Measurements from ENCODE around the gene SLC18A3. TPM values are rescaled to one million over a fixed set of nuclear protein-coding genes. Genes with fewer than 3 reads are reported as not detected.

Gene SLC18A3
- total RNA-seq, 1 experiment from 2014 or later, result not detected

- H3K27me3 Mint-ChIP-seq (ENCODE audit: low read depth), result peaks cover 99% of the 10 kb centered on the region
Measured at GRCh38 chr10:49614242-49615198, 4.4 kb downstream of the SLC18A3 start.

More at GRCh38 chr10:49614242-49615198, 4.4 kb downstream of the SLC18A3 start:
- Mint-ChIP-seq H3K9me3 (peaks cover 0 to 7% of the 10 kb centered on the region in 2 experiments; a peak in 3 of 5 replicates), H3K4me3 (peak overlapping the region; percentile 25 to 75), H3K27ac (no peak overlapping the region), H3K36me3 (ENCODE audit: insufficient read depth in 1 of 3, low read depth in 3 of 3) (no peaks in the 10 kb centered on the region; a peak in 1 of 7 replicates), H3K4me1 (peaks cover 22 to 42% of the 10 kb centered on the region in 2 experiments)
- no peaks in the 10 kb centered on the region for H3K79me1 ChIP-seq (ENCODE audit: insufficient read depth, low read depth, low read length, poor library complexity, severe bottlenecking)
- H2BK120ac ChIP-seq (ENCODE audit: low read depth, low read length, poor library complexity, severe bottlenecking), result no peak overlapping the region
- no peak overlapping the region for H3K27ac ChIP-seq (ENCODE audit: insufficient read length, low read depth, low read length)
- no peaks in the 10 kb centered on the region for H4K20me1 ChIP-seq (ENCODE audit: control insufficient read depth, insufficient read depth, insufficient read length)
- H3K27me3 ChIP-seq (ENCODE audit: insufficient read depth, low read length), result peaks cover 66% of the 10 kb centered on the region
- peak; percentile 32 for DNase-seq
- no peak overlapping the region for H3K14ac ChIP-seq (ENCODE audit: insufficient read depth, low read length)
- H2BK12ac ChIP-seq (ENCODE audit: insufficient read length, low read depth, low read length), result no peak overlapping the region
- no peaks in the 10 kb centered on the region for H3K9me3 ChIP-seq (ENCODE audit: control insufficient read depth, low read depth, low read length)
- H2BK5ac ChIP-seq (ENCODE audit: insufficient read length, low read length), result no peak overlapping the region
- H3K18ac ChIP-seq (ENCODE audit: insufficient read length, low read depth, low read length), result no peak overlapping the region
- H3K4ac ChIP-seq (ENCODE audit: low read depth, low read length), result no peak overlapping the region
- peak overlapping the region; percentile 36 for H3K4me2 ChIP-seq (ENCODE audit: insufficient read depth, insufficient read length, low read length)
- no peak overlapping the region for H3K56ac ChIP-seq (ENCODE audit: insufficient read length, low read depth, low read length)
- H2BK20ac ChIP-seq (ENCODE audit: low read depth, low read length, poor library complexity, severe bottlenecking), result no peak overlapping the region
- no peak overlapping the region for H2AFZ ChIP-seq (ENCODE audit: low read length)
- no peak overlapping the region for H4K5ac ChIP-seq (ENCODE audit: insufficient read length, low read depth, low read length)
- H3K23me2 ChIP-seq (ENCODE audit: insufficient read length, low read depth, low read length, poor library complexity, severe bottlenecking), result peaks cover 17% of the 10 kb centered on the region
- H3K23ac ChIP-seq (ENCODE audit: insufficient read length, low read depth, low read length), result no peak overlapping the region
- H4K8ac ChIP-seq (replicated peaks; ENCODE audit: insufficient read length, low read depth, low read length), result no peak overlapping the region
- H3K4me1 ChIP-seq (ENCODE audit: insufficient read depth, low read length), result no peaks in the 10 kb centered on the region; the same call in 1 of the 2 replicates
- WGBS (ENCODE audit: extremely low coverage, insufficient read length, low lambda C conversion rate), result no CpG with 5 or more reads among the region's 49 CpGs
- no peak for TF ChIP-seq CTCF (conservative IDR thresholded peaks at IDR 0.05)
- H2BK15ac ChIP-seq (ENCODE audit: low read depth, low read length), result no peak overlapping the region
- H3K9ac ChIP-seq (ENCODE audit: extremely low read depth, insufficient read length, low read length), result no peak overlapping the region
- no peak overlapping the region for H4K91ac ChIP-seq (ENCODE audit: insufficient read length, low read depth, low read length)
- H3T11ph ChIP-seq (ENCODE audit: low read length), result no peak overlapping the region
- no peaks in the 10 kb centered on the region for H3K79me2 ChIP-seq (ENCODE audit: insufficient read depth, low read length)
- H2AK5ac ChIP-seq (ENCODE audit: insufficient read length, low read length), result no peak overlapping the region

Measured in H9 (cell line).